Measurements from ENCODE around the gene RAB27B.

RAB27B gene

DNA sequence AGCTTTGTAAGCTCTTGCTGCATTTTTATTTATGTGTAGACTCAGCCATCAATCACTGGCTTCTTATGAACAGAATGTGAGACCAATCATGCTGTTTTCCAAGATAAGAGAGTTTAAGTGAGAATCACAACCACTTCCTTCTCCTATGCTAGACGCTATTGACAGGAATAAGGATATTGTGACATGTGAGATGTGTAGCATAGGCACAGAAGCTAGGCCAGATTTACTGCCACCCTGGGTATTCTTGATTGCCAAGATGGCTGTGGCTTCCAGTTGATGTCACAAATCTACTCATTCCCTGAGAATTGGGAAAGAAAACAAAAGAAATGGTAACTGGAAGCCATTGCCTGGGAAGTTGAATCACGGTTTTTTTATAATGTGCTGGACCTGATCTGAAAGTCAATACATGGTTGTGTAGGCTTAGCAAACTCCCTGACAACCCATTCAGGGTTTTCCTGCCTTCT is 49.9 kb downstream of the RAB27B start:
- DNase-seq (ENCODE audit: low read depth in 1 of 2, low spot score in 1 of 2): no peak
- TF ChIP-seq POLR2AphosphoS5 (IDR thresholded peaks at IDR 0.05; ENCODE audit: low read depth): no peak
- peaks cover 2% of the 10 kb centered on the region for H3K27me3 ChIP-seq (ENCODE audit: insufficient read depth, poor library complexity, severe bottlenecking)
- no peak overlapping the region for H3K4me3 ChIP-seq (replicated peaks; ENCODE audit: insufficient read depth, low read length)
- no peak overlapping the region for H3K27ac ChIP-seq (replicated peaks)

- Histone ChIP-seq H3K4me3 (replicated peaks; ENCODE audit: insufficient read depth, low read length) (no peak overlapping the region), H3K27ac (replicated peaks) (no peak overlapping the region), H3K27me3 (ENCODE audit: insufficient read depth, poor library complexity, severe bottlenecking) (peaks cover 2% of the 10 kb centered on the region)
- no peak for DNase-seq (ENCODE audit: low read depth in 1 of 2, low spot score in 1 of 2)
- no peak for TF ChIP-seq GABPA (IDR thresholded peaks at IDR 0.05; ENCODE audit: low read depth)
- no peak for TF ChIP-seq POLR2AphosphoS5 (IDR thresholded peaks at IDR 0.05; ENCODE audit: low read depth)
- TF ChIP-seq, protein P1, sequence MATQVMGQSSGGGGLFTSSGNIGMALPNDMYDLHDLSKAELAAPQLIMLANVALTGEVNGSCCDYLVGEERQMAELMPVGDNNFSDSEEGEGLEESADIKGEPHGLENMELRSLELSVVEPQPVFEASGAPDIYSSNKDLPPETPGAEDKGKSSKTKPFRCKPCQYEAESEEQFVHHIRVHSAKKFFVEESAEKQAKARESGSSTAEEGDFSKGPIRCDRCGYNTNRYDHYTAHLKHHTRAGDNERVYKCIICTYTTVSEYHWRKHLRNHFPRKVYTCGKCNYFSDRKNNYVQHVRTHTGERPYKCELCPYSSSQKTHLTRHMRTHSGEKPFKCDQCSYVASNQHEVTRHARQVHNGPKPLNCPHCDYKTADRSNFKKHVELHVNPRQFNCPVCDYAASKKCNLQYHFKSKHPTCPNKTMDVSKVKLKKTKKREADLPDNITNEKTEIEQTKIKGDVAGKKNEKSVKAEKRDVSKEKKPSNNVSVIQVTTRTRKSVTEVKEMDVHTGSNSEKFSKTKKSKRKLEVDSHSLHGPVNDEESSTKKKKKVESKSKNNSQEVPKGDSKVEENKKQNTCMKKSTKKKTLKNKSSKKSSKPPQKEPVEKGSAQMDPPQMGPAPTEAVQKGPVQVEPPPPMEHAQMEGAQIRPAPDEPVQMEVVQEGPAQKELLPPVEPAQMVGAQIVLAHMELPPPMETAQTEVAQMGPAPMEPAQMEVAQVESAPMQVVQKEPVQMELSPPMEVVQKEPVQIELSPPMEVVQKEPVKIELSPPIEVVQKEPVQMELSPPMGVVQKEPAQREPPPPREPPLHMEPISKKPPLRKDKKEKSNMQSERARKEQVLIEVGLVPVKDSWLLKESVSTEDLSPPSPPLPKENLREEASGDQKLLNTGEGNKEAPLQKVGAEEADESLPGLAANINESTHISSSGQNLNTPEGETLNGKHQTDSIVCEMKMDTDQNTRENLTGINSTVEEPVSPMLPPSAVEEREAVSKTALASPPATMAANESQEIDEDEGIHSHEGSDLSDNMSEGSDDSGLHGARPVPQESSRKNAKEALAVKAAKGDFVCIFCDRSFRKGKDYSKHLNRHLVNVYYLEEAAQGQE (IDR thresholded peaks at IDR 0.05; ENCODE audit: insufficient replicate concordance, low read depth): no peak
- TF ChIP-seq SPI1 (IDR thresholded peaks at IDR 0.05; ENCODE audit: borderline replicate concordance, low read depth): no peak
- TF ChIP-seq CTCF (IDR thresholded peaks at IDR 0.05; ENCODE audit: insufficient read depth, low read length): no peak
These were observed 50.5 kb downstream of the RAB27B start for GRCh38 chr18:54878659-54879358.

- no peak for DNase-seq (ENCODE audit: low read depth in 1 of 2, low spot score in 1 of 2)
- no peak overlapping the region for H3K27ac ChIP-seq (replicated peaks)
- TF ChIP-seq SPI1 (IDR thresholded peaks at IDR 0.05; ENCODE audit: borderline replicate concordance, low read depth) (no peak), GABPA (IDR thresholded peaks at IDR 0.05; ENCODE audit: low read depth) (no peak), CTCF (IDR thresholded peaks at IDR 0.05; ENCODE audit: insufficient read depth, low read length) (no peak), POLR2AphosphoS5 (IDR thresholded peaks at IDR 0.05; ENCODE audit: low read depth) (no peak)
- TF ChIP-seq, protein P1 (IDR thresholded peaks at IDR 0.05; ENCODE audit: insufficient replicate concordance, low read depth): no peak
- peaks cover 2% of the 10 kb centered on the region for H3K27me3 ChIP-seq (ENCODE audit: insufficient read depth, poor library complexity, severe bottlenecking)
- no peak overlapping the region for H3K4me3 ChIP-seq (replicated peaks; ENCODE audit: insufficient read depth, low read length)
These were observed 51.4 kb downstream of the RAB27B start for GRCh38 chr18:54879691-54880090.

DNA sequence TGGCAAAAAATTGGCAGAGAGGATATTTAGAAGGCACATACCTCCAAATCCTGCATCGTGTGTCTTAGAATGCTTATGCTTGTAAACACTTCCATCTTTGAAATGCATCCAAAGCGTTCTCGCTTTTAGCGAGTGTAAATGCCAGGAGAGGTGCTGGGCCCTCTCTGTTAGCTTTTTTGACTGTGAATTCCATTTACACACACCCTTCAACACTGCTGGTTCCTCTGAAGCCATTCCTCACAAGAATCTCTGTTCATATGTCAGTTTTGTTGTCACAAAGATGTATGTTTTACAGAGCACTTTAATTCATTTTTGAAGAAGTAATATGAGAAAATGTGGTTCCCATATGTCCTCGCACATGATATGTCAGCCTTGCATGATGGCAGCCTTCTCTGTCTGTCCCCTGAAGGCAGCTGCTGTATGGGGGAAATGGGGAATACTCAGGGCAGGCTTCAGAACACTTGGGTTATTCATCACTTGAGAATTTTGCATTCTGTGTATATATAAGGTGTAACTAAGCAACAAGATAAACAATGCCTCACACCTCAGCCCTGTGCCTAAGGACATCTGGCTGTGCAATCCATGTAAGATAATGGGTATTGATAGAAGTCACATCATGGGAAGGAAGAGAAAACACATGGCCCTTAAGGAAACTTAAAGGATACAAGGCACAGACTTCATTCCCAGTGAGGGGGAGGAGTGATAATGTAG is 52.3 kb downstream of the RAB27B start:
- no peak for DNase-seq (ENCODE audit: low read depth in 1 of 2, low spot score in 1 of 2)
- Histone ChIP-seq H3K27me3 (ENCODE audit: insufficient read depth, poor library complexity, severe bottlenecking) (peaks cover 2% of the 10 kb centered on the region), H3K4me3 (replicated peaks; ENCODE audit: insufficient read depth, low read length) (no peak overlapping the region), H3K27ac (replicated peaks) (no peak overlapping the region)
- no peak for TF ChIP-seq SPI1 (IDR thresholded peaks at IDR 0.05; ENCODE audit: borderline replicate concordance, low read depth)
- TF ChIP-seq CTCF (IDR thresholded peaks at IDR 0.05; ENCODE audit: insufficient read depth, low read length): no peak
- no peak for TF ChIP-seq POLR2AphosphoS5 (IDR thresholded peaks at IDR 0.05; ENCODE audit: low read depth)
- no peak for TF ChIP-seq GABPA (IDR thresholded peaks at IDR 0.05; ENCODE audit: low read depth)
- TF ChIP-seq, protein P1 (IDR thresholded peaks at IDR 0.05; ENCODE audit: insufficient replicate concordance, low read depth): no peak
